ENCODE measurements around the gene PTP4A2. TPM values are rescaled to one million over a fixed set of nuclear protein-coding genes. Genes with fewer than 3 reads are reported as not detected.

PTP4A2 gene
- total and polyA plus RNA-seq, 2 of the 8 experiments (the other 6 are each of a cell fraction or from before 2014, with no cell fraction given): 87.4 to 214 TPM

- TF ChIP-seq CHD7 (IDR thresholded peaks at IDR 0.05; ENCODE audit: insufficient replicate concordance, low read length) (no peak), SP1 (IDR thresholded peaks at IDR 0.05; ENCODE audit: low read depth, low read length) (no peak), RAD21 (IDR thresholded peaks at IDR 0.05 in 1 of 2, conservative IDR thresholded peaks at IDR 0.05 in 1 of 2; ENCODE audit: low read depth in 2 of 2, low read length in 2 of 2) (no peak), CTBP2 (IDR thresholded peaks at IDR 0.05; ENCODE audit: borderline replicate concordance, insufficient read depth, insufficient read length, low read length) (no peak), YY1 (IDR thresholded peaks at IDR 0.05; ENCODE audit: low read depth, low read length) (no peak), EGR1 (IDR thresholded peaks at IDR 0.05; ENCODE audit: borderline replicate concordance, low read depth, low read length) (no peak), RXRA (IDR thresholded peaks at IDR 0.05; ENCODE audit: insufficient read depth, low read depth, low read length) (no peak), KDM5A (IDR thresholded peaks at IDR 0.05; ENCODE audit: low read length) (no peak), SIX5 (IDR thresholded peaks at IDR 0.05; ENCODE audit: low read depth, low read length) (no peak), POU5F1 (IDR thresholded peaks at IDR 0.05; ENCODE audit: low read depth, low read length) (no peak), GTF2F1 (IDR thresholded peaks at IDR 0.05; ENCODE audit: borderline replicate concordance, low read depth, low read length) (no peak)
Observed at GRCh38 chr1:31961536-31961935, 23.4 kb upstream of the PTP4A2 start (continued).
